K562 treated with DMSO at 1 percent for 48 hours (cell line): ENCODE measurements around the gene RAD51C. TPM values are rescaled to one million over a fixed set of nuclear protein-coding genes. Genes with fewer than 3 reads are reported as not detected.

Experiments used
- total RNA-seq: library from RNA; unstranded; fragments of 300-600 nt; gene quantifications from 2 replicates; pipeline ENCODE4 v1.2.3, GENCODE V29; 2022; ENCODE audit warnings: low replicate concordance; ENCODE audit errors: extremely low read depth

RAD51C gene
- total RNA-seq, result not detected in 2 replicates

GRCh38 chr17:58692239-58693055 lies at the start of gene RAD51C:
Gene RAD51C, plus strand, starts transcription at chr17:58692602. Its CDS starts 42 bp downstream, at chr17:58692644.

GRCh38 chr17:58691701-58692238 lies 632 bp upstream of the RAD51C start, which contains the start of gene TEX14:
Gene TEX14, minus strand, starts transcription at chr17:58692045. Its CDS starts 40,044 bp downstream, at chr17:58652001.

GRCh38 chr17:58755577-58756245 lies 63.3 kb downstream of the RAD51C start, which contains the start of gene PPM1E:
Gene PPM1E, plus strand, starts transcription at chr17:58755854.

Other genes starting within 250 kb of the RAD51C start
- not detected in 2 replicates for gene HSF5, start 204.2 kb upstream of the RAD51C start, total RNA-seq
- not detected in 2 replicates for gene MTMR4, start 178.0 kb upstream of the RAD51C start, total RNA-seq
- not detected in 2 replicates for gene TEX14, start 557 bp upstream of the RAD51C start, total RNA-seq
- gene PPM1E, start 63.3 kb downstream of the RAD51C start, total RNA-seq, result not detected in 2 replicates